NCI-H774 (cell line): ENCODE data around the gene FMR1.
A peak's percentile ranks its signal among the peaks of the same experiment; 100 is the strongest.

Experiments
- DNase-seq: peaks from one replicate; lab custom pipeline; 2025; lab: John Stamatoyannopoulos, UW

FMR1 gene

DNA sequence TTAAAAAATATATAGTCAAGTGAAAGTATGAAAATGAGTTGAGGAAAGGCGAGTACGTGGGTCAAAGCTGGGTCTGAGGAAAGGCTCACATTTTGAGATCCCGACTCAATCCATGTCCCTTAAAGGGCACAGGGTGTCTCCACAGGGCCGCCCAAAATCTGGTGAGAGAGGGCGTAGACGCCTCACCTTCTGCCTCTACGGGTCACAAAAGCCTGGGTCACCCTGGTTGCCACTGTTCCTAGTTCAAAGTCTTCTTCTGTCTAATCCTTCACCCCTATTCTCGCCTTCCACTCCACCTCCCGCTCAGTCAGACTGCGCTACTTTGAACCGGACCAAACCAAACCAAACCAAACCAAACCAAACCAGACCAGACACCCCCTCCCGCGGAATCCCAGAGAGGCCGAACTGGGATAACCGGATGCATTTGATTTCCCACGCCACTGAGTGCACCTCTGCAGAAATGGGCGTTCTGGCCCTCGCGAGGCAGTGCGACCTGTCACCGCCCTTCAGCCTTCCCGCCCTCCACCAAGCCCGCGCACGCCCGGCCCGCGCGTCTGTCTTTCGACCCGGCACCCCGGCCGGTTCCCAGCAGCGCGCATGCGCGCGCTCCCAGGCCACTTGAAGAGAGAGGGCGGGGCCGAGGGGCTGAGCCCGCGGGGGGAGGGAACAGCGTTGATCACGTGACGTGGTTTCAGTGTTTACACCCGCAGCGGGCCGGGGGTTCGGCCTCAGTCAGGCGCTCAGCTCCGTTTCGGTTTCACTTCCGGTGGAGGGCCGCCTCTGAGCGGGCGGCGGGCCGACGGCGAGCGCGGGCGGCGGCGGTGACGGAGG, at the start of gene FMR1:
TSS of gene FMR1 (plus strand) at position 728 of the 831 bp plus-strand sequence. CDS start 261 bp downstream, outside the sequence.
- DNase-seq = peak; percentile 92

- DNase-seq = no peak
Measured at GRCh38 chrX:147875866-147876596, 35.7 kb upstream of the FMR1 start.

- no peak for DNase-seq
Measured at GRCh38 chrX:147876849-147877646, 34.7 kb upstream of the FMR1 start.

DNA sequence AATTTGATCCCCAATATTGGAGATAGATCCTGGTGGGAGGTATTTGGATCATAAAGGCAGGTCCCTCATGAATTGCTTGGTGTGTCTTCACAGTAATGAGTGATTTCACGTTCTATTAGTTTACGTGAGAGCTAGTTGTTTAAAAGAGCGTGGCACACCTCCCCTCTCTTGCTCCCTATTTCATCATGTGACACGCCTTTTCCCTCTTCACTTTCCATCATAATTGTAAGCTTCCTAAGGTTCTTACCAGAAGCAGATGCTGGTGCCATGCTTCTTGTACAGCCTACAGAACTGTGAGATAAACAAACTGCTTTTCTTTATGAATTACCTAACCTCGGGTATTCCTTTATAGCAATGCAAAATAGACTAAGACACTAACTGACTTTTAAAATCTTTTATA, 34.0 kb upstream of the FMR1 start:
- no peak for DNase-seq

DNA sequence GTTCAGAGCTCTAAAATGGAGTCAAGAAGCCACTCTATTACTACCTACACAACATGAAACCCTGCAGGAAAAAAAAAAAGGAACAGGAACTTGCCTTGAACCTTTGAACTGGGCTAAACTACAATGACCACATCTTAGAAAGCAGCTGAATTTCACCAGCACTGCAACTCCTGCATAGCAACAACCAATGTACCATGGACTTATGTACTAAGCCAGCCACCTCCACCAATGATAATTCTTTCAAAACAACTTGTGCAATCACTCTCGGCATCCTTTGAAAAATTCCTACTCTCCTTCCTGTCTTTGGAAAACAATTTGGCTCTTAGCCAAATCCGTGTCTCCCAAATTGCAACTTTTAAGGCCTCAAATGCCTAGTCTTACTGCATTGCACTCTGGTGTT, 26.8 kb upstream of the FMR1 start:
- no peak for DNase-seq

DNA sequence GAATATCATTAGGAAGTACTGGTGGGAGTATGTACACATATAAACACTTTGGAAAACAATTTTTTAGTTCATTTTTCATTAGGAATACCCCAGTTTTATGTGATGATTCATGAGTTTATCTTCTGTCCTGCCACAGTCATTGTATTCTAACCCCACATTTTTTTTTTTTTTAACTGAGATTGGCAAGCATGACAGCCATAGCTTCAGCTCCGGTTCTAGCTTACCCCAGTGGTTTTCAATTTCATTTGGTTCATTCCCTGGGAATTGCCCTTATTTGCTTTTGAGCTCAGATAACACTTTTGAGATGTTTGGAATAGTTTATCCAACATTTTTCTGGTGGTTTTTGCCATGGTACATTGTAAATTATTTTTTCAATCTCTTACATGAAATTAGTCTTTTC, 21.0 kb upstream of the FMR1 start:
- no peak for DNase-seq

- DNase-seq = no peak
Measured at GRCh38 chrX:147891896-147892295, 19.8 kb upstream of the FMR1 start.

DNA sequence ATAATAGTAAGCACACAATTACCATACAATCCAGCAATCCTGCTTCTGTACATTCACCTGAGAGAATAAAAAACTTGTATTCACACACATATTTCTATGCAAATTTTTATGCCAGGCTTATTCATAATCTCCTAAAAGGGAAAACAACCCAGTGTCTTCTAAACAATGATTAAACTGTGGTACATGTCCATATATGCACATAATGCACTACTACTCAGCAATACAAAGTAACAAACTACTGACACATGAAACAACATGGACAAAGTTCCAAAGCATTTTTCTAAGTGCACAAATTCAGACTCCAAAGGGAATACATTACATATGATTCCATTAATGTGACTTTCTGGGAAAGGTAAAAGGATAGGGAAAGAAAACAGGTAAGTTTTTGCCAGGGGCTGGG, 18.0 kb upstream of the FMR1 start:
- no peak for DNase-seq

DNA sequence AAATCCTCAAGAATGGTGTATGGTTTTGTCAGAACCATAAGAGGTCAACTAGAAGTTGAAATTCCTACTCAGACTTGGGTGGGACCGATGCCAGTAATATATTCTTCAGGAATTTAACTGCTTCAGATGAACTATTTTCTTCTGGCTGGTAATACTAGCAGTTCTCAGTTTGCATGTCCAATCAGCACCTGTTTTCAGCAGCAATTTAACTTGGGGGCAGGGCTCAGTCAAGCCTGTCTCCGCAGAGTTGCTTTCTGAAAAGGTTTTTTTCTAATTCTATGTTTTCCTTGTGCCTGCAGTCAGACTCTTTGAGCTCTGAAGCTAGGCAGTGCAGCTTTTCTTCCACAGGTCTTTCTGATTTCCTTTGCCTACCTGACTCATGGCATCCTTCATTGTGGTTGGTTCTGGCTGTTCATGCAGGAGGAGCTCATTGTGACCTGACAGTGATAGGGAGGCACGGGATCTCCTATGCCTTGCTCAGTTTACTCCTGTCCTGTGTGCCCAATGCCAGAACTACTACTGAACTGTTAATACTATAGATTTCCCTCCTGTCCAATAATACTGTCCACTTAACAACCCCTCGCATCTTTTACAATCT, 17.3 kb upstream of the FMR1 start:
- DNase-seq = no peak

GRCh38 chrX:147897117-147897516, 14.6 kb upstream of the FMR1 start:
- no peak for DNase-seq

DNA sequence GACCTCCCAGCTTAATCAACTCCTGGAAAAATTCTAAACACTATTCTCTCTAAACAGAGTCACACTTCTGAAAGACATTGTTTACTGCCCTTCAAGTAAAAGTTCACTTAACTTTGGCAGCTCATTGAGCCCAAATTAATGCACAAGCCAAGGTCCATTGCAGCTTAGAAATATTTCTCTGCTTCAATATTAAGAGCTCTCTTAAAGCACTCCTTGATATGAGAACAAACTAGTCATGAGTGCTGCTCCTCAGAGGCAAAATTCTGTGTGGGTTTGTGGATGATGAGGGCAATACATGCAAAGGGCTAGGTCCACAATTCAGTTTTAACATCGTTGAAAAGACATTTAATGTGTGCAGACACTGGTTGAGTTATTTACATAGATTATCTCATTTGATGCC, 12.8 kb upstream of the FMR1 start:
- DNase-seq = no peak

- no peak for DNase-seq
Measured at GRCh38 chrX:147899379-147900114, 12.2 kb upstream of the FMR1 start.

GRCh38 chrX:147900349-147900748, 11.4 kb upstream of the FMR1 start:
- DNase-seq = no peak

GRCh38 chrX:147901461-147902126, 10.1 kb upstream of the FMR1 start:
- DNase-seq = no peak

- no peak for DNase-seq
Measured at GRCh38 chrX:147902270-147902669, 9.4 kb upstream of the FMR1 start.

GRCh38 chrX:147908106-147908505, 3.6 kb upstream of the FMR1 start:
- no peak for DNase-seq

- DNase-seq = no peak
Measured at GRCh38 chrX:147910607-147911006, 1.1 kb upstream of the FMR1 start.

- no peak for DNase-seq
Measured at GRCh38 chrX:147912093-147912801, 528 bp downstream of the FMR1 start.

DNA sequence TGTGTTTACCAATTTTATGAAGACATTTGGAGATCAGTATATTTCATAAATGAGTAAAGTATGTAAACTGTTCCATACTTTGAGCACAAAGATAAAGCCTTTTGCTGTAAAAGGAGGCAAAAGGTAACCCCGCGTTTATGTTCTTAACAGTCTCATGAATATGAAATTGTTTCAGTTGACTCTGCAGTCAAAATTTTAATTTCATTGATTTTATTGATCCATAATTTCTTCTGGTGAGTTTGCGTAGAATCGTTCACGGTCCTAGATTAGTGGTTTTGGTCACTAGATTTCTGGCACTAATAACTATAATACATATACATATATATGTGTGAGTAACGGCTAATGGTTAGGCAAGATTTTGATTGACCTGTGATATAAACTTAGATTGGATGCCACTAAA, 1.9 kb downstream of the FMR1 start:
- no peak for DNase-seq

- no peak for DNase-seq
Measured at GRCh38 chrX:147914591-147914990, 2.9 kb downstream of the FMR1 start.
